ENCODE results near the gene NEURL3. TPM values are rescaled to one million over a fixed set of nuclear protein-coding genes. Genes with fewer than 3 reads are reported as not detected.

The NEURL3 gene
- total RNA-seq, 1 donor from 2014 or later, result 1.0 TPM

DNA sequence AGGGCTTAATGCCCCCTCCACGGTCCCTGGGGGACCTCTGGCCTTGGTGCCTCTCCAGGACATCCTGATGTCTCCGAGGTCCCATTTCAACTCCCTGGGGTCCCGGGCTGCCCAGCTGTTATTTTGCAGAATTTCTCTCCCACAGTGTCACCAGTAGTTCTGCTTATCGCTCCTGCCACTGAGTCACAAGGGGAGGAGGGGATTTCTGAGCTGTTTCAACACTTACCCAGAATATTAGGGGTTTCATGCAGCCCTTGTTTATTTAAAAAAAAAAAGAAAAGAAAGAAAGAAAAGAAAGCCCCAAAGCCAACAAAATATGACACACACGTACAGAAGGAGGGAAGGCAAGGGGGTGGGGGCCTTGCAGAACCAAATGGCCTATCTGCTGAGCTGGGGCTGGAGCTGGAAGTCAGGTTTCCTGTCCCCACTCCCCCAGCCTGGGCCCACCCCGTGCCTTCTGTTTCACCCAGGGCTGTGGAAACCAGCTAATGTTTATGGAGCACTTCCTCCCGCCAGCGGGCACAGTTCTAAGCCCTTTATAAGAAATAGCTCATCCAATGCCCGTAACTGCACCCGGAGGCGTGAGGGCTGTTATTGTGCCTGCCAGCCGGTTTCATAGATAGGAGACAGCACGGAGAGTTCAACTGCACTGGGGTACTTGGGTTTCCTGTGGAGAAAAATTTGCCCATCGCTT, 23.0 kb upstream of the NEURL3 start:
- H3K9me3 Mint-ChIP-seq, result no peaks in the 10 kb centered on the region
- intact Hi-C loops (cut with micrococcal nuclease), result loop anchor here (1.0 to 5.0 kb wide), 3 partner anchors 8 to 381 kb away; partner anchors contain the start of genes ARID5A and DUSP2
- H3K36me3 Mint-ChIP-seq (ENCODE audit: low read depth), result no peaks in the 10 kb centered on the region
- peak overlapping the region; percentile 92 for H3K27ac Mint-ChIP-seq
- DNase-seq, result peak; percentile 89
- H3K4me3 Mint-ChIP-seq, result peak overlapping the region; percentile 79
- H3K27me3 Mint-ChIP-seq, result no peaks in the 10 kb centered on the region
- H3K4me1 Mint-ChIP-seq, result peaks cover 85% of the 10 kb centered on the region

DNA sequence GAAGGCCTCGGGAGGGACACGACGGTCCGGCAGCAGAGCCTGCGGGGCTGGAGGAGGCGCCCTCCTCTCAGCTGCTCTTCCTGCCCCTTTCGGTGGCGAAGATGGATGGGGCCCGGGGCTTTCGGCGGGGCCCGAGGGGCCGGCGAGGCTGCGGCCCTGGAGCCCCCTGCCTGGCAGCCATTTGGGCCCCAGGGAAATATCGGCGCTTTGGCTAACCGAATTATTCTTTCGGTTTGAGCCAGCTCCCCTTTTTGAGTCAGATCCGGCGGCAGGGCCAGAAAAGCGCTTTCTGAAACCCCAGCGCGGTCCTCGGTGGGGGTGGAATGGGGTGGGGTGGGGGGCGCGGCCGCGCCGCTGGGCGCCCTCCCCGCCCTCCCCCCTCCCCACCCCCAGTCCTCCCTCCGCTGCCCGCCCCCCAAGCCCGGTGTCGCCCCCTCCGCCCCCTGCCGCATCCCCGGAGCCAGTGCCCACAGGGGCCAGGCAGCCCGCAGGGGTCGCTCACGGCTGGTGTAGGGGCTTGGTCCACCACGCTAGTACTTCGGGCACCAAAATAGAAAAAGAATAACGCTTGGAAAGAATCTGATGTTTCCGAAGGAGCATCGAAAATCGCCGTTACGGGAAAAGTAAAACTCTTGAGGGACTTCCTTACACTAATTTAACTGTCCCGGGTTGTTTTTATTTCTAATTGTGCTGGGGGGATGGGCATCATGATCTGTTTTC, 22.3 kb upstream of the NEURL3 start:
- peak overlapping the region; percentile 94 for H3K27ac Mint-ChIP-seq
- H3K4me1 Mint-ChIP-seq, result peaks cover 86% of the 10 kb centered on the region
- no peaks in the 10 kb centered on the region for H3K36me3 Mint-ChIP-seq (ENCODE audit: low read depth)
- no peaks in the 10 kb centered on the region for H3K27me3 Mint-ChIP-seq
- DNase-seq, result peak; percentile 91
- no peaks in the 10 kb centered on the region for H3K9me3 Mint-ChIP-seq
- intact Hi-C loops (cut with micrococcal nuclease), result loop anchor here (1.0 to 5.0 kb wide), 3 partner anchors 9 to 380 kb away; partner anchors contain the start of genes ARID5A and DUSP2
- peak overlapping the region; percentile 81 for H3K4me3 Mint-ChIP-seq

DNA sequence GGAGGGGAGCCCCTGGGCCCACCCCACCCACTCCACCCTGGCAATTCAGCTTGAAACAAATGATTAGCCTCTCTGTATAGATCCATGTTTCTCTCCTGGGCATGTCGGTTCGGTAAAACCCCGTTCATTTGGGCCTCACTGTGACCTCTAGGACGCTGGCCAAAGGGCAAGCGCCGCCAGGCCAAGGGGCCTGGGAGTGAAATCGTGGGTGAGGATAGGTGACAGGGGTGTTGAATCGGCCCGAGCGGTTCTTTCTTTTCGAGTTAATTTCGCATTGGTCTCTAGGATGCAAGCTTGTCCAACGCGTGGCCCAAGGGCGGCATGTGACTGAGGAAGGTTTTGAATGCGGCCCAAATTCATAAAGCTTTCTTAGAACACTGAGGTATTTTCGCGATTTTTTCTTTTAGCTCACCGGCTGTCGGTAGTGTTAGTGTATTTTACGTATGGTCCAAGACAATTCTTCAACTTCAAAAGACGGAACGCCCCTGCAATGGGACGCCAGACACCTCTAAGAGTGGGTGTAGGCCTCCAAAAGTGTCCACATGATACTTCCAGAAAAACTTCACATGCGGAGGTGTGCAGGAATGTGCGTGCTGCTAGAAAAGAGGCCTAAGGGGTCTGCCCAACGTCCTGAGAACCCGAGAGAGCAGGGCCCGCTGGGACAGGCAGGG, 21.6 kb upstream of the NEURL3 start:
- intact Hi-C loops (cut with micrococcal nuclease), result loop anchor here (5.0 kb wide), 2 partner anchors 184 to 379 kb away; partner anchors contain the start of gene DUSP2
- H3K4me3 Mint-ChIP-seq, result peak overlapping the region; percentile 81
- no peaks in the 10 kb centered on the region for H3K36me3 Mint-ChIP-seq (ENCODE audit: low read depth)
- H3K27me3 Mint-ChIP-seq, result no peaks in the 10 kb centered on the region
- DNase-seq, result no peak
- H3K4me1 Mint-ChIP-seq, result peaks cover 87% of the 10 kb centered on the region
- peak overlapping the region; percentile 94 for H3K27ac Mint-ChIP-seq
- no peaks in the 10 kb centered on the region for H3K9me3 Mint-ChIP-seq

DNA sequence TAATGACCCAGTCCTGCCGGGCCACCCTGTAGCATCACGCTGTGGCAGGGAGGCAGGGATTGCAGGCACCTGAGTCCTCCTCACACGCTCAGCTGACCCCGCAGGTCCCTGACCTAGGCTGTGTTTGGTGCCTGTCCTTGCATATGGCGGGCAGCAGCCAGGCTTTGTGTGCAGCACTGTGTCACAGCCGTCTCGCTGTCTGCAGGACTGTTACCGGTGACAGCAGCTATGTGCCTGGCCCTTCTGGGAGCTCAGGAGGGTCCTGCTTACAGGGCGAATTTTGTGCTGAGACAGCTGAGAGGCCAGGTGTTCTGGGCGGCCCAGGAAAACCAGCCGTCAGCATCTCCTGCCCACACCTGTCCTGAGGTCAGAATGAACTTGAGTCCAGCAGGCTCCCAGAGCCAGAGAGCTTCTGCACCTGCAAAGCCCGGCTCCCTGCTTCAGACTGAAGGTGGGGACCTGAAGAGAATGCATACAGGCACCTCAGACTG, 21.0 kb upstream of the NEURL3 start:
- no peaks in the 10 kb centered on the region for H3K27me3 Mint-ChIP-seq
- H3K9me3 Mint-ChIP-seq, result no peaks in the 10 kb centered on the region
- H3K27ac Mint-ChIP-seq, result peak overlapping the region; percentile 75
- no peak for DNase-seq
- peak overlapping the region; percentile 34 for H3K4me3 Mint-ChIP-seq
- peaks cover 87% of the 10 kb centered on the region for H3K4me1 Mint-ChIP-seq
- intact Hi-C loops (cut with micrococcal nuclease), result loop anchor here (5.0 kb wide), 2 partner anchors 184 to 379 kb away; partner anchors contain the start of gene DUSP2
- H3K36me3 Mint-ChIP-seq (ENCODE audit: low read depth), result no peaks in the 10 kb centered on the region

DNA sequence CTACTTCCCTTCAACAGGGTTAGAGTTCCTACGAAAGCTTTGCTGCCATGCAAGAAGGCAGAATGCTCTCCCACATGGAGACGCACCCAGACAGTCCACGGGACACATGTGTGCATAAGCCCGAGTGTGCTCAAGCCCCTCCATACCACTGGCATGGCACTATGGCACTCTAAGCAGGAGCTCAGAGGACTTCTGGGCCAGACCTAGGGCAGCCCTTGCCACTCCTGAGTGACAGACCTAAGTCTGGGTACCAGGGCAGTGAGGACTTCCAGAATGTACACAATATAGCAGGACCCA, 20.0 kb upstream of the NEURL3 start:
- Mint-ChIP-seq H3K4me1 (peaks cover 79% of the 10 kb centered on the region), H3K27ac (peak overlapping the region; percentile 89), H3K4me3 (no peak overlapping the region), H3K27me3 (no peaks in the 10 kb centered on the region), H3K36me3 (ENCODE audit: low read depth) (no peaks in the 10 kb centered on the region), H3K9me3 (no peaks in the 10 kb centered on the region)
- intact Hi-C loops (cut with micrococcal nuclease), result loop anchor here (2.0 to 5.0 kb wide), 5 partner anchors 14 to 378 kb away; partner anchors contain the start of gene DUSP2
- peak; percentile 68 for DNase-seq

DNA sequence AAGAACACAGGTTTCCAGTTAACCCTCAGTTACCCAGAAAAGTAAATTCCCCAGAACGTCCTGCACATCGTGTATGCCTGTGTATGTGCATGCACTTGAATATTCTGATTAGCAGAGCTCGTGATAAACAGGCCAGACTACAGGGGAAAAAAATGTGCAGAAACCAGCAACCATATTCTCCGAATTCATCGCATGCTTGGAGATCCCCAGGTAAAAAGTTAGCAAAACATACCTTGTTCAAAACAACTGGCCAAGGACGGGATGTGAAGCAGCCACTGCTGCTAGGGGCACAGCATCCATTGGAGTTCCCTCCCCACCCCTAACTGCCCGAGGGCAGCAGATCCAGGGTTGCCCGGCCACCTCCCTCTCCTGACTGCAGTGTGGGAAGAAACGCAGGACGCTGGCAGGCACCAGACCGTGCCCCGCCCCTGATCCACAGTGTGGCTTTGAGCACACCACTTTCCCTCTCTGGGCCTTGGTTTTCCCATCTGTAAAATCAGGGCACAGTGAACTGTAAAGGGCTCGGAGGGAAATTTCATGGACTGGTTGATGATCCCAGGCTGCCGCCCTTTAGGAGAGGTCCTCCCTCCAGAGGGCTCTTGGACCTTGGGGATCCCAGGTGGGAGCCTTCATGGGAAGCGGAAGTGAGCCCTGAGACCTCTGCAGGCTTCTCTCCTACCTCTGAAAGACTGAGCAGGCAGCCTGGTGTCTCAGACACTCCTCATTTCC, 19.5 kb upstream of the NEURL3 start:
- peak overlapping the region; percentile 62 for H3K4me3 Mint-ChIP-seq
- peak; percentile 83 for DNase-seq
- intact Hi-C loops (cut with micrococcal nuclease), result loop anchor here (1.0 to 5.0 kb wide), 6 partner anchors 8 to 377 kb away; partner anchors contain the start of gene DUSP2
- peak overlapping the region; percentile 89 for H3K27ac Mint-ChIP-seq
- no peaks in the 10 kb centered on the region for H3K27me3 Mint-ChIP-seq
- no peaks in the 10 kb centered on the region for H3K36me3 Mint-ChIP-seq (ENCODE audit: low read depth)
- H3K9me3 Mint-ChIP-seq, result no peaks in the 10 kb centered on the region
- peaks cover 73% of the 10 kb centered on the region for H3K4me1 Mint-ChIP-seq

DNA sequence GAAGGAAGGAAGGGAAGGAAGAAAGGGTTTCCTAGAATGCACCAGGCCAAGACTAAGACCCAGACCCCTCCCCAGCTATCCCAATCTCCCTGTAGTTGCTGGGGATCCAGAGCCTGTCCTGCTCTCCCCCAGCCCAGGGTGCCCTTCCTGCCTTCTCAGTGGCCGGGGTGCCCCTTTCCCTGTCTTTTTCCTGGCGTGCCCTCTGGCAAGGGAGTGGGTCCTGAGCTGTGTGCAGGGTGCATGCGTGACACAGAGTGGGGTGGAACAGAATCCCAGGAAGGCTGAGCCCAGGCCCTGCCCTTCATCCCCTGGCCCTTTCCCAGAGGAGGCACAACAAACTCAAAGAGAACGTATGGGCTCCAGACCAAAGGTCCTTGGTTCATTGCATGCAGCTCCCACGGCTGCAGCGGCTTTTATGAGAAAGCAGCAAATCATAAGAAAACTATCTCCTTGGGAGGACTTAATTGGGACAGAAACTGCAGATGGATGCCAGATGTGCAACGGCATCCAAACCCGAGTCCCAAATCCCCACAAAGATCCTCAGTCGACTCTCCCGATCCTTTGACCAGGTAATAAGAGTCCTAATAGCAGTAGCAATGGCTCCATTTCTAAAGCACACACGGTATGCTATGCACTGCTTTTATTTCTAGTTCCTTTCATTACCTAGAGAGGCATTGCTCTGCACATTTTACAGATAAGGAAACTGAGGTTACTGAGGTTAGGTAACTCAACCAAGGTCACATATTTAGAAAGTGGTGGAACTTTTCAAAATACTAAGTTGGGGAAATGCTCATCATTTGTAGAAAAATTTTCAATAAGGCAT, 18.7 kb upstream of the NEURL3 start:
- peak overlapping the region; percentile 67 for H3K4me3 Mint-ChIP-seq
- no peaks in the 10 kb centered on the region for H3K27me3 Mint-ChIP-seq
- H3K27ac Mint-ChIP-seq, result peak overlapping the region; percentile 89
- intact Hi-C loops (cut with micrococcal nuclease), result loop anchor here (1.0 to 2.0 kb wide), 4 partner anchors 8 to 31 kb away; no protein-coding TSS in a partner anchor
- no peaks in the 10 kb centered on the region for H3K36me3 Mint-ChIP-seq (ENCODE audit: low read depth)
- DNase-seq, result peak; percentile 60
- H3K4me1 Mint-ChIP-seq, result peaks cover 66% of the 10 kb centered on the region
- H3K9me3 Mint-ChIP-seq, result no peaks in the 10 kb centered on the region

DNA sequence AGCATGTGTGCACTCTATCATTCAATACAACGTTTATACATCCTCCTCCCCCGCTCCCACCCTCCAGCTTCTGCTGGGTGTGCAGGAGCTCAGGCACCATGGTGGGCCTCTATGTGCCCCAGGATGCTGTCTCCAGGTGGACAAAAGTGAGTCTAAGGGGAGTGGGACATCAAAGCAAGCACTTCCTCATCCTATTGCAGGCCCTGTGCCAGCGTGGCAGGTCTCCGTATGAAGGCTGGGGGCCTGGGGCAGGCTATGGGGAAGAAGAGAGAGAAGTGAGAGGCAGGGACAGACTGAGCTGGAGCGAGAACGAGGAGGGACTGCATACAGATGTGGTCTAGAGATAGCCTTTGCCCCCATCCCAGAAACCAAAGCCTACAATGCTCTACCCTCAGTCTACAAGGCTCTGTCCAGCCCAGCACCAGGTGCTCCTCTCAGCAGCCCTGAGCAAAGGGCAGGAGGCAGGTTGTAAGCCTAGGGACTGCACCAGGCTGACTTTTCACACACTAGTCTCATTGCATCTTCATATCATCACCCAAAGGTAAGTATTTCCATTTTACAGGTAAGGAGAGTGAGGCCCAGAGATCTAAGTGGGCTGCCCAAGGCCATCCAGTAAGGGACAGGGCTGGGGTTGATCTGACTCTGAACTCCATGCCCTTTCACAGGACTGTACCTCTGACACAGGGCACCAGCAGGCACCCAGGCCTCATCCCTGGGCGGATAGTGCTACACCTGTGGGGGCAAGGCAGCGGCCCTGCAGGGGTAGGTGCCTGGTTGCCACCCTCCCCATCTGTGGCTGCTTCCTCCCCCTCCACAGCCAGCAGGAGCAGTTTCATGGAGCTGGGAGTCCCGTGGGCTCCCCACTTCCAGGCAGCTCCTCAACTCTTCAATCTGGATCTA, 17.4 kb upstream of the NEURL3 start:
- peak overlapping the region; percentile 77 for H3K27ac Mint-ChIP-seq
- no peaks in the 10 kb centered on the region for H3K9me3 Mint-ChIP-seq
- peaks cover 2% of the 10 kb centered on the region for H3K36me3 Mint-ChIP-seq (ENCODE audit: low read depth)
- DNase-seq, result no peak
- intact Hi-C loops (cut with micrococcal nuclease), result no loop called here
- H3K4me3 Mint-ChIP-seq, result no peak overlapping the region
- H3K4me1 Mint-ChIP-seq, result peaks cover 54% of the 10 kb centered on the region
- H3K27me3 Mint-ChIP-seq, result no peaks in the 10 kb centered on the region

DNA sequence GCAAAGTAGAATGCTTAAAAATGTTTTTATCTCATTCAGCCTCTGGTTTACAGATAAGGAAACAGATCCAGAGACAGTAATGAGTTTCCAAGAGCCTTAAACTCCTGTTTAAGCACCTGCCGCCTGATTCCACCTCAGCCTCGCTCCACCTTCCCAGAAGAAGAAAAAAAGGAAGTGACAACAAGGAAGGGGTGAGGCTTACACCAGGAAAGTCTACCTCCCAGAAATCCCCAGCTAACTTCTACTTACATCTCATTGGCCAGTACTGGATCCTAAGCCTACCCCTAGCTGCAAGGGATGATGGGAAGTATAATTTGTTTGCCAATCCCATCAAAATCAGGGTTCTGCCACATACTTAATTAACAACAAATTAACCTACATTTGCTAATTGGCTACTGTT, 16.1 kb upstream of the NEURL3 start:
- Mint-ChIP-seq H3K27ac (no peak overlapping the region), H3K36me3 (ENCODE audit: low read depth) (peaks cover 8% of the 10 kb centered on the region), H3K9me3 (peaks cover 9% of the 10 kb centered on the region), H3K4me1 (peaks cover 48% of the 10 kb centered on the region), H3K4me3 (no peak overlapping the region), H3K27me3 (no peaks in the 10 kb centered on the region)
- intact Hi-C loops (cut with micrococcal nuclease), result no loop called here
- DNase-seq, result no peak

DNA sequence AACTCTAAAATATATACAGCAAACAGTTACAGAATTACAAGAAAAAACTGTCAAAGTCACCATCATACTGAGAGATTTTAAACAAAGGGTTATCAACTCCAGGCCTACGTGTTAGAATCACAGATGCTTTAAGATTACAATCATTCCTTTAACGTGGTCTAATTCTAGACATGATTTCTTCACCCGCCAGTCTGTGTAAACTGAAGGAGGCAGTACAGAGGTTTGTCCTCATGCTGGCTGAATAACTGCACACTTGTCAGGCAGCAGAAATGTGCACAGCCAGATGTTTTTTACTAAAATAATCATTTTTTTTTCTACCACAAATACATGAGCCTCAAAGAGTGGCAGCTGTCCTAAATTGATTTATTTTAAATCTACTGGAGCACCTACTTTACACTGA, 15.5 kb upstream of the NEURL3 start:
- no peak for DNase-seq
- Mint-ChIP-seq H3K36me3 (ENCODE audit: low read depth) (peaks cover 12% of the 10 kb centered on the region), H3K9me3 (peaks cover 12% of the 10 kb centered on the region), H3K27me3 (no peaks in the 10 kb centered on the region), H3K4me1 (peaks cover 45% of the 10 kb centered on the region), H3K27ac (no peak overlapping the region), H3K4me3 (no peak overlapping the region)
- intact Hi-C loops (cut with micrococcal nuclease), result no loop called here

DNA sequence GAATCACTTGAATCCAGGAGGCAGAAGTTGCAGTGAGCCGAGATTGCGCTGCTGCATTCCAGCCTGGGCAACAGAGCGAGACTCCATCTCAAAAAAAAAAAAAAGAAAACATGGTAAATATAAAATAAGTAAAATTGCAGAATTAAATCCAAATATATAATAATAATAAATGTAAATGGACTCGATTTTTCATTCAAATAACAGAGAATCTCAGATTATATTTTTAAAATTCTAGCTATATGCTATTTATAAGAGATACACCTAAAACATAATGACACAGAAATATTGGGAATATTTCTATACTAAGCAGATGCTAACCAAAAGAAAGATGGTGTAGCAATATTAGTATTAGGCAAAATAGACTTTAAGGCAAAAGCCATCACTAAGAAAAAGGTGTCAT, 15.1 kb upstream of the NEURL3 start:
- Mint-ChIP-seq H3K27ac (no peak overlapping the region), H3K27me3 (no peaks in the 10 kb centered on the region), H3K4me1 (peaks cover 43% of the 10 kb centered on the region), H3K9me3 (peaks cover 13% of the 10 kb centered on the region), H3K36me3 (ENCODE audit: low read depth) (peaks cover 13% of the 10 kb centered on the region), H3K4me3 (no peak overlapping the region)
- intact Hi-C loops (cut with micrococcal nuclease), result no loop called here
- DNase-seq, result no peak

DNA sequence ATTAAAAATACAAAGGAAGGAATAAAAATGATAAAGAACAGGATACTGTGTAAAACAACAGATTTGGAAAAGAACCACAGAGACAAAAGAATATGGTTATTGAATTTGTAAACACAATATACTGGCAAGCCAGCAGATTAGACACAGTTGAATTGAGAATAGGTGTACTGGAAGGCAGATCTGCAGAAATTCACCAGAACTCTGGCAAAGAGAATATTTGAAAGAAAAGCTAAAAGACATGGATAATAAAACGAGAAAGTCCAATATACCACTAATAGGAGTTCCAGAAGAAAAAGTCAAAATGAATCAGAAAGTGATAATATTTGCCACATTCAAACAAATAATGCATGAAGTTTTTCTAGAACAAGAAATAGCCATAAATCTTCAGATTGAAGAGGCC, 11.9 kb upstream of the NEURL3 start:
- Mint-ChIP-seq H3K4me1 (peaks cover 12% of the 10 kb centered on the region), H3K27ac (no peak overlapping the region), H3K9me3 (peaks cover 13% of the 10 kb centered on the region), H3K27me3 (no peaks in the 10 kb centered on the region), H3K36me3 (ENCODE audit: low read depth) (peaks cover 13% of the 10 kb centered on the region), H3K4me3 (no peak overlapping the region)
- no peak for DNase-seq
- intact Hi-C loops (cut with micrococcal nuclease), result no loop called here

All from activated CD4-positive, alpha-beta T cell treated with anti-CD3 and anti-CD28 coated beads, Interleukin-2, amount 10 ng/mL, durations not matched to agents 24 days and 14 days (primary cell).